ENCODE results near the gene NXPH3.

NXPH3 gene

GRCh38 chr17:49576088-49576916 is 631 bp downstream of the NXPH3 start:
- no peak for DNase-seq (ENCODE audit: low read depth, low spot score)

GRCh38 chr17:49576917-49577649 is 1.4 kb downstream of the NXPH3 start:
- no peak for DNase-seq (ENCODE audit: low read depth, low spot score)

- DNase-seq (ENCODE audit: low read depth, low spot score) = no peak
Observed at GRCh38 chr17:49577650-49577934, 1.9 kb downstream of the NXPH3 start.

DNA sequence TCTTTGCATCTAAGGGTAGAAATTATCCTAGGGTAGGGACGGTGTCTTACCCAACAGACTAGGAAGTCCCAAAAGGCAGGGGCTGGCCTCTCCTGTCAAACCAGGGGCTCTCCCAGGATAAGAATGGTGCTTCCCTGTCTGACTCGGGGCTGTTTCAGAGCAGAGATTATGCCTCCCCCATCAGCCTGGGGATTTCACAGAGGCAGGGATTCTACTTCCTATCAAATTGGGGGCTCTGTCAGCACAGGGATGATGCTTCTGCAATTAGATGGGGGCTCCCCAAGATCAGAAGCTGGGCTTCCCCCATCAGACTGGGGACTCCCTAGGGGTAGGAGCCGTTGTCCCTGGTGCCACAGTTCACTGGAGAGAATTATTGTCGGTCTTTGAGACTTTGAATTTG is 2.3 kb downstream of the NXPH3 start:
- no peak for DNase-seq (ENCODE audit: low read depth, low spot score)

- no peak for DNase-seq (ENCODE audit: low read depth, low spot score)
Observed at GRCh38 chr17:49578414-49578813, 2.7 kb downstream of the NXPH3 start.

- DNase-seq (ENCODE audit: low read depth, low spot score) = no peak
Observed at GRCh38 chr17:49578952-49579500, 3.4 kb downstream of the NXPH3 start.

DNA sequence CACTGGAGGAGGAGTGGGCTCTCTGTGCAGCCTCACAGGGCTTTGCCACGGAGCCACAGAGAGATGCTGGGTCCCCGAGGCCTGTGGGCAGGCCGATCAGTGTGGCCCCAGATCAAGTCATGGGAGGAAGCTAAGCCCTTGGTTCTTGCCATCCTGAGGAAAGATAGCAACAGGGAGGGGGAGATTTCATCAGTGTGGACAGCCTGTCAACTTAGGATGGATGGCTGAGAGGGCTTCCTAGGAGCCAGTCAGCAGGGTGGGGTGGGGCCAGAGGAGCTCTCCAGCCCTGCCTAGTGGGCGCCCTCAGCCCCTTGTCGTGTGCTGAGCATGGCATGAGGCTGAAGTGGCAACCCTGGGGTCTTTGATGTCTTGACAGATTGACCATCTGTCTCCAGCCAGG is 3.9 kb downstream of the NXPH3 start:
- DNase-seq (ENCODE audit: low read depth, low spot score) = no peak

DNA sequence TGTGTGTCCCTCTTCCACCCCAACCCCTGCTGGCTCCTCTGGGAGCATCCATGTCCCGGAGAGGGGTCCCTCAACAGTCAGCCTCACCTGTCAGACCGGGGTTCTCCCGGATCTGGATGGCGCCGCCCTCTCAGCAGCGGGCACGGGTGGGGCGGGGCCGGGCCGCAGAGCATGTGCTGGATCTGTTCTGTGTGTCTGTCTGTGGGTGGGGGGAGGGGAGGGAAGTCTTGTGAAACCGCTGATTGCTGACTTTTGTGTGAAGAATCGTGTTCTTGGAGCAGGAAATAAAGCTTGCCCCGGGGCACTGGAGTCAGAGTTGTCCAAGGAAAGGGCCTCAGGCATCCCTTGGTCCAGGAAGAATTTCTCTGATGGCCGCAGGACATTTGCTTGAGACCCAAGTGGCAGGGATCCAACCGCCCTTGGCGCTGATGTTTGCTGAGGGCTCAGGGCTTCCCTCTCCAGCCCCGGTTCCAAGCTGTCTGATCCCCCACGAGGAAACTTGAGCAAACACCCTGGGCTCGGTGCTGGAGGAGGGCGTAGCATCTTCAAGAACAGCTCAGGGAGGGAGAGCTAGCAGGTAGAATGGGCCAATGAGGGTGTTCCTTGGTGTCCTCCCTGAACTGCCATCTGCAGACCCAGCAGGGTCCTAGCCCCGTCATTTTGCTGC is 4.5 kb downstream of the NXPH3 start:
- DNase-seq (ENCODE audit: low read depth, low spot score) = no peak

- no peak for DNase-seq (ENCODE audit: low read depth, low spot score)
Observed at GRCh38 chr17:49580981-49581647, 5.4 kb downstream of the NXPH3 start.

- no peak for DNase-seq (ENCODE audit: low read depth, low spot score)
Observed at GRCh38 chr17:49581648-49581998, 6.0 kb downstream of the NXPH3 start.

GRCh38 chr17:49582055-49582722 is 6.5 kb downstream of the NXPH3 start:
- no peak for DNase-seq (ENCODE audit: low read depth, low spot score)

DNA sequence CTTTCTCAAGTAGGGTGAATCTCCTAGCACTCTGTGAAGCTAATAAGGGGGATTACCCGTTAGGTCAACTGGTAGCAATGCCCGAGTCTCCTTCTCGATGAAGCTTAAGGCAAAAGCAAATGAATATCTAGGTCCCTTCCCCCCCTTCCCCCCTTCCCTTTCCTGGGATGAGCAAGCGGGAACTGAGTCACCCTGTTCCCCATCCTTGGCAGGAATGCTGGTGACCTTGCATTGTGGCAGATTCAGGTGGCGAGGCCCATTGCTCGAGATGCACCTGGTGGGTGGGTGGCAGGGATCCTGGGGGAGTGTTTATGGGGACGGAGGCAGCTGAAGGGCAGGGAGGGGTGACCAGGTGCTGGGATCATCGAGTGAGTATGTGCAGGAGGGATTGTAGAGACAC is 7.1 kb downstream of the NXPH3 start:
- no peak for DNase-seq (ENCODE audit: low read depth, low spot score)

- DNase-seq (ENCODE audit: low read depth, low spot score) = no peak
Observed at GRCh38 chr17:49583226-49583625, 7.6 kb downstream of the NXPH3 start.

GRCh38 chr17:49583889-49584288 is 8.2 kb downstream of the NXPH3 start:
- no peak for DNase-seq (ENCODE audit: low read depth, low spot score)

DNA sequence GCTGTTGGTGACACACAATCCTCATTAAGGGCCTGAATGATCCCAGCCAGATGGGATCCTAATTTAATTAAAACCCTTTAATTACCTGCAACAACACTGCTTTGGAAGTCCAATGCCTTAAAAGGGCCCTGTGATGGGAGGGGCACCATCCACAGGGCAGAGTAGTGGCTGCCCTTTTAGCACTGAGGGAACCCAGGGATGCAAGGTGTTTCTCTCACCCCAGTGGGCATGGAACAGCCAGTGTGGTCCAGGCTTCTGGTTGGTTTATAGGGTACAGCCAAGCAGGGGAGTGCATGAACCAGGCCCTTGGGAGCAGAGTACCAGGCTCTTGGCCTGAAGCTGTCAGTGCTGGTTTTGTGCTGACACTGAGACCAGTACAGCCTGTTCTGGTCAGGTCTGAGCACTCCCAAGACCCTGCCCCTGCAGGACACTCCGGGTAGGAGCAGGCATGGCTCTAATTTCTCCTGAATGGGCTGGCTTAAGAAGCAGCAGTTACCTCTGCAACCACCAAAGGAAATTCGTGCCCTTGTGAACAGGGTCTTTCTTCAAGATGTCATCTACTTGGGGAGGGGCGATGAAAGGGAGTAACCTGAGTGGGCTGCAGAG is 9.9 kb downstream of the NXPH3 start:
- no peak for DNase-seq (ENCODE audit: low read depth, low spot score)

GRCh38 chr17:49587366-49588073 is 11.8 kb downstream of the NXPH3 start:
- no peak for DNase-seq (ENCODE audit: low read depth, low spot score)

GRCh38 chr17:49588312-49588711 is 12.6 kb downstream of the NXPH3 start:
- DNase-seq (ENCODE audit: low read depth, low spot score) = no peak

GRCh38 chr17:49588726-49589576 is 13.3 kb downstream of the NXPH3 start:
- no peak for DNase-seq (ENCODE audit: low read depth, low spot score)

DNA sequence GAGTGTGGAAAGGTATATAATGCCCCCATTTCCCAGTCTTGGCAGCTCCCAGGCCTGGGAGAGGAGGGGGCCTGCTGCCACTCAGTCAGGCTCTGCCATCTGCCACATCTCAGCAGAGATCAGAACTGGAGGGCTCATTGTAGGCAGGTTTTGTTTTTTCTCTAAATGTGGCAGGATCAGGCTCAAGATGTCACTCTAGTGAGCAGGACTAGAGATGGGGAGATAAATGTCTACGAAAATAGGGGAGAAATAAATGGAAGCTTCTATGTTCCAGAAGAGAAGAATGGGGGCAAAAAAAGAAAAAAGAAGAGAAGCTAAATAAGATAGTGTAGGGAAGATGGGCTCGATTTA is 13.9 kb downstream of the NXPH3 start:
- no peak for DNase-seq (ENCODE audit: low read depth, low spot score)

- no peak for DNase-seq (ENCODE audit: low read depth, low spot score)
Observed at GRCh38 chr17:49590874-49591273, 15.2 kb downstream of the NXPH3 start.

Data from activated naive CD8-positive, alpha-beta T cell treated with anti-CD3 and anti-CD28 coated beads, Interleukin-2, amount 50 U/mL, for 16 hours (primary cell).